ENCODE results near the gene CYP2B6.

Gene CYP2B6

GRCh38 chr19:40990972-40991381, at the start of gene CYP2B6:
Gene CYP2B6, plus strand, starts transcription at chr19:40991282. Its CDS starts 24 bp downstream, at chr19:40991306.
- no peak within 1 kb of the TSS for H3K4me3 ChIP-seq (ENCODE audit: low read depth in 1 of 2, low read length in 2 of 2)
- H3K27ac ChIP-seq (ENCODE audit: low read depth, low read length): no peak within 1 kb of the TSS
- H3K9ac ChIP-seq (ENCODE audit: low read length): no peak within 1 kb of the TSS

GRCh38 chr19:40941481-40942219, 49.4 kb upstream of the CYP2B6 start:
- Histone ChIP-seq H3K4me1 (ENCODE audit: insufficient read depth, low read length) (no peaks in the 10 kb centered on the region), H3K4me3 (ENCODE audit: low read depth in 1 of 2, low read length in 2 of 2) (no peak overlapping the region), H3K9me3 (ENCODE audit: low read length) (no peaks in the 10 kb centered on the region), H3K9ac (ENCODE audit: low read length) (no peak overlapping the region), H3K27ac (ENCODE audit: low read depth, low read length) (no peak overlapping the region), H3K36me3 (ENCODE audit: insufficient read depth, low read length) (no peaks in the 10 kb centered on the region), H3K27me3 (ENCODE audit: control insufficient read depth in 1 of 2, insufficient read depth in 2 of 2, low read length in 2 of 2) (no peaks in the 10 kb centered on the region)

More at GRCh38 chr19:40990972-40991381, at the start of gene CYP2B6:
- no peaks in the 10 kb centered on the region for H3K4me1 ChIP-seq (ENCODE audit: insufficient read depth, low read length)
- no peaks in the 10 kb centered on the region for H3K9me3 ChIP-seq (ENCODE audit: low read length)
- H3K27me3 ChIP-seq (ENCODE audit: control insufficient read depth in 1 of 2, insufficient read depth in 2 of 2, low read length in 2 of 2): no peaks in the 10 kb centered on the region
- H3K36me3 ChIP-seq (ENCODE audit: insufficient read depth, low read length): no peaks in the 10 kb centered on the region

DNA sequence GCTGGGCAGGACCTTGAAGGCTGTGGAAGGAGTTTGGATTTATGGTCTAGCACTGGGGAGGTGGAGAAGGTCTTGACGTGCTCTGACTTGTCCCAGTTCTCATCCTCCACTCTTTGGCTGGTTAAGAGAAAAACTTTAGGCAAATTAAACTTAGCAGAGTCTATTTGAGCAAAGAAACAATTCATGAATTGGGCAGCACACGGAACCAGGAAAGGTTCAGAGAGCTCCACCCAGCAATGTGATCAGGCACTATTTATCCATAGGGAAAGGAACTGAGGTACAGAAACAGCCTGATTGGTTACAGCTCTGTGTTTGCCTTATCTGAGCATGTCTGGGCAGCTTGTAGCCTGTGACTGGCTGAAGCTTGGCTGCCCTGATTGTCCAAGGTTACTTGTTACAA, 45.4 kb upstream of the CYP2B6 start:
- Histone ChIP-seq H3K4me1 (ENCODE audit: insufficient read depth, low read length) (no peaks in the 10 kb centered on the region), H3K9ac (ENCODE audit: low read length) (no peak overlapping the region), H3K4me3 (ENCODE audit: low read depth in 1 of 2, low read length in 2 of 2) (no peak overlapping the region), H3K9me3 (ENCODE audit: low read length) (no peaks in the 10 kb centered on the region), H3K27me3 (ENCODE audit: control insufficient read depth in 1 of 2, insufficient read depth in 2 of 2, low read length in 2 of 2) (no peaks in the 10 kb centered on the region), H3K27ac (ENCODE audit: low read depth, low read length) (no peak overlapping the region), H3K36me3 (ENCODE audit: insufficient read depth, low read length) (no peaks in the 10 kb centered on the region)

- H3K36me3 ChIP-seq (ENCODE audit: insufficient read depth, low read length): no peaks in the 10 kb centered on the region
- H3K4me1 ChIP-seq (ENCODE audit: insufficient read depth, low read length): no peaks in the 10 kb centered on the region
- H3K27ac ChIP-seq (ENCODE audit: low read depth, low read length): no peak overlapping the region
- no peaks in the 10 kb centered on the region for H3K9me3 ChIP-seq (ENCODE audit: low read length)
- no peak overlapping the region for H3K4me3 ChIP-seq (ENCODE audit: low read depth in 1 of 2, low read length in 2 of 2)
- H3K27me3 ChIP-seq (ENCODE audit: control insufficient read depth in 1 of 2, insufficient read depth in 2 of 2, low read length in 2 of 2): no peaks in the 10 kb centered on the region
- no peak overlapping the region for H3K9ac ChIP-seq (ENCODE audit: low read length)
These were observed 44.0 kb upstream of the CYP2B6 start for GRCh38 chr19:40947114-40947513.

GRCh38 chr19:40947573-40947972, 43.5 kb upstream of the CYP2B6 start:
- Histone ChIP-seq H3K27me3 (ENCODE audit: control insufficient read depth in 1 of 2, insufficient read depth in 2 of 2, low read length in 2 of 2) (no peaks in the 10 kb centered on the region), H3K36me3 (ENCODE audit: insufficient read depth, low read length) (no peaks in the 10 kb centered on the region), H3K4me3 (ENCODE audit: low read depth in 1 of 2, low read length in 2 of 2) (no peak overlapping the region), H3K9me3 (ENCODE audit: low read length) (no peaks in the 10 kb centered on the region), H3K27ac (ENCODE audit: low read depth, low read length) (no peak overlapping the region), H3K9ac (ENCODE audit: low read length) (no peak overlapping the region), H3K4me1 (ENCODE audit: insufficient read depth, low read length) (no peaks in the 10 kb centered on the region)

GRCh38 chr19:40948580-40949299, 42.3 kb upstream of the CYP2B6 start:
- H3K4me1 ChIP-seq (ENCODE audit: insufficient read depth, low read length): no peaks in the 10 kb centered on the region
- no peaks in the 10 kb centered on the region for H3K36me3 ChIP-seq (ENCODE audit: insufficient read depth, low read length)
- H3K27me3 ChIP-seq (ENCODE audit: control insufficient read depth in 1 of 2, insufficient read depth in 2 of 2, low read length in 2 of 2): no peaks in the 10 kb centered on the region
- H3K27ac ChIP-seq (ENCODE audit: low read depth, low read length): no peak overlapping the region
- H3K4me3 ChIP-seq (ENCODE audit: low read depth in 1 of 2, low read length in 2 of 2): no peak overlapping the region
- H3K9ac ChIP-seq (ENCODE audit: low read length): no peak overlapping the region
- H3K9me3 ChIP-seq (ENCODE audit: low read length): peaks cover 2% of the 10 kb centered on the region

DNA sequence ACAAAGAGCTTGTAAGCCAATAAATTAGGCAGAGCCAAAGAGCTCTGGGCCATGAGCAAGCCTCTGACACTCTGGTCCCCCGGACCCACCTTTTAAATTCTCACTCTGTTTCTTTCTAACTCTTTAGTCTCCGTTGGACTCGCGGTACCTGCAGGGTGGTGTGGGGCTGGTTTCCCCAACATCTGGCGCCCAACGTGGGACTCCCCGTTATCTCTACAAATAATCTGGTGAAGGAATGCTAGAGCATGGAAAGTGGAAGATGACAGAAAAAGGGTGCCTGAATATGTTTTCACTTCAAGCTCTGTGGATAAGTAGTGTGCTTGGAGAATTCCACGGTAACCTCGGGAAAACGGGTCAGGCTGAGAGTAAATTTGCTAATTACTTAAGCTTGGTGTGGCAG, 36.5 kb upstream of the CYP2B6 start:
- H3K4me3 ChIP-seq (ENCODE audit: low read depth in 1 of 2, low read length in 2 of 2): no peak overlapping the region
- H3K27me3 ChIP-seq (ENCODE audit: control insufficient read depth in 1 of 2, insufficient read depth in 2 of 2, low read length in 2 of 2): peaks cover 0 to 1% of the 10 kb centered on the region in 2 donors
- no peak overlapping the region for H3K9ac ChIP-seq (ENCODE audit: low read length)
- H3K27ac ChIP-seq (ENCODE audit: low read depth, low read length): no peak overlapping the region
- H3K9me3 ChIP-seq (ENCODE audit: low read length): peaks cover 6% of the 10 kb centered on the region
- H3K4me1 ChIP-seq (ENCODE audit: insufficient read depth, low read length): no peaks in the 10 kb centered on the region
- H3K36me3 ChIP-seq (ENCODE audit: insufficient read depth, low read length): no peaks in the 10 kb centered on the region

GRCh38 chr19:40959338-40959737, 31.7 kb upstream of the CYP2B6 start:
- Histone ChIP-seq H3K27ac (ENCODE audit: low read depth, low read length) (no peak overlapping the region), H3K36me3 (ENCODE audit: insufficient read depth, low read length) (no peaks in the 10 kb centered on the region), H3K4me3 (ENCODE audit: low read depth in 1 of 2, low read length in 2 of 2) (no peak overlapping the region), H3K9ac (ENCODE audit: low read length) (no peak overlapping the region), H3K4me1 (ENCODE audit: insufficient read depth, low read length) (no peaks in the 10 kb centered on the region), H3K27me3 (ENCODE audit: control insufficient read depth in 1 of 2, insufficient read depth in 2 of 2, low read length in 2 of 2) (peaks cover 0 to 6% of the 10 kb centered on the region in 2 donors), H3K9me3 (ENCODE audit: low read length) (no peaks in the 10 kb centered on the region)

GRCh38 chr19:40960062-40960685, 30.9 kb upstream of the CYP2B6 start:
- H3K36me3 ChIP-seq (ENCODE audit: insufficient read depth, low read length): no peaks in the 10 kb centered on the region
- H3K4me1 ChIP-seq (ENCODE audit: insufficient read depth, low read length): no peaks in the 10 kb centered on the region
- no peaks in the 10 kb centered on the region for H3K9me3 ChIP-seq (ENCODE audit: low read length)
- peaks cover 0 to 6% of the 10 kb centered on the region in 2 donors for H3K27me3 ChIP-seq (ENCODE audit: control insufficient read depth in 1 of 2, insufficient read depth in 2 of 2, low read length in 2 of 2)
- no peak overlapping the region for H3K4me3 ChIP-seq (ENCODE audit: low read depth in 1 of 2, low read length in 2 of 2)
- H3K27ac ChIP-seq (ENCODE audit: low read depth, low read length): no peak overlapping the region
- no peak overlapping the region for H3K9ac ChIP-seq (ENCODE audit: low read length)

- Histone ChIP-seq H3K27ac (ENCODE audit: low read depth, low read length) (no peak overlapping the region), H3K36me3 (ENCODE audit: insufficient read depth, low read length) (no peaks in the 10 kb centered on the region), H3K9me3 (ENCODE audit: low read length) (no peaks in the 10 kb centered on the region), H3K9ac (ENCODE audit: low read length) (no peak overlapping the region), H3K4me1 (ENCODE audit: insufficient read depth, low read length) (no peaks in the 10 kb centered on the region), H3K27me3 (ENCODE audit: control insufficient read depth in 1 of 2, insufficient read depth in 2 of 2, low read length in 2 of 2) (peaks cover 0 to 6% of the 10 kb centered on the region in 2 donors), H3K4me3 (ENCODE audit: low read depth in 1 of 2, low read length in 2 of 2) (no peak overlapping the region)
These were observed 30.3 kb upstream of the CYP2B6 start for GRCh38 chr19:40960780-40961179.

GRCh38 chr19:40962460-40962961, 28.6 kb upstream of the CYP2B6 start:
- no peak overlapping the region for H3K4me3 ChIP-seq (ENCODE audit: low read depth in 1 of 2, low read length in 2 of 2)
- H3K27ac ChIP-seq (ENCODE audit: low read depth, low read length): no peak overlapping the region
- no peaks in the 10 kb centered on the region for H3K4me1 ChIP-seq (ENCODE audit: insufficient read depth, low read length)
- H3K27me3 ChIP-seq (ENCODE audit: control insufficient read depth in 1 of 2, insufficient read depth in 2 of 2, low read length in 2 of 2): peaks cover 0 to 6% of the 10 kb centered on the region in 2 donors
- H3K9me3 ChIP-seq (ENCODE audit: low read length): no peaks in the 10 kb centered on the region
- no peaks in the 10 kb centered on the region for H3K36me3 ChIP-seq (ENCODE audit: insufficient read depth, low read length)
- H3K9ac ChIP-seq (ENCODE audit: low read length): no peak overlapping the region

Data from muscle layer of colon (tissue), 2 donors.